CD4-positive, alpha-beta T cell treated with Interleukin-6 for 4 hours (primary cell): Measurements from ENCODE around the gene SARDH.
"Not testable (repeated sequence)": the region's sequence is repeated elsewhere in the genome, so short reads cannot be mapped to it uniquely, and the experiment has no call there.

Experiments used
- DNase-seq: peaks from one replicate; pipeline ENCODE4 v3.0.0-alpha.2; 2020; ENCODE audit warnings: mixed read lengths

The SARDH gene

DNA sequence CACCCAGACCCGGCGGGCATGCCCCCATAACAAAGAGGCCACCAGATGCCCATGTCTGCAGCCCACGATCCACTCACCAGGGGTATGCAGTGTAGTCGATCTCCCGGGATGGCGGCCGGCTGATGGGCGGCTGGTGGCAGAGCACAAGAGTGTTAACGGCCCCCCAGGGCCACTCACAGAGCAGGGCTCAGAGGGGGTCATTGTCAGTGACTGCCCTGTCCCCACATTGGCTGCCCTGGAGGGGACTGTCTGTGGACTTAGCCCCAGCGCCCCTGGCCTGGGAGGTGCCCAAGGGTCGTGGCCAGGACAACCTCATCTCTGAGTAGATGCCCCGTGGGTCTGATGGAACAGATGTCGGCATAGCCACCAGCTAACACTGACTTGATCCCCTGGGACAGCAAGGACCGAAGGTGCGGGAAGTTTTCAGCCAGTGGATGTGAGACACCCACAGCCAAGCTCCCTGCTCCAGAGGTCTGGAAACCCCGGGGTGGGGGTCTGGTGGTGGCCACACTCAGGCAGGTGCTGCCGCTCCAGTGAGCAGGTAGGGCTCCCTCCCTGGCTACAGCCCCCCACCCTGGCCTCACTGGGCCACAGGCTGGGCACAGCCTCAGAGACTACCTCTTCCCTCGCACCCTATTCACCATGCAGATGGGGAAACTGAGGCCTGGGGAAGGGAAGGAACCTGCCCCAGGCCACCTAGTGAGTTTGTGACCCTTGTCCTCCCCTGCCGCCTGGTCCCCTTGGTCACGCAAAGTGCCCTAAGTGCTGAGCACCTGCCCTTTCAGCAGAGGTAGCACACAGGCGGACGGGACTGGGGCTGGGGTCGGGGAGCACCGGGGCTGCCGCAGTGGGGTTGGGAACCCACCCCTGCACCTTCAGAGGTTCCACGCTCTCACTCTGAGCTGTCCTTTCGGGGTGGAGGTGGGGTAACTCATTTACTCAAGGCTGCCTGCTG lies 38.1 kb upstream of the SARDH start:
- no peak for DNase-seq

DNA sequence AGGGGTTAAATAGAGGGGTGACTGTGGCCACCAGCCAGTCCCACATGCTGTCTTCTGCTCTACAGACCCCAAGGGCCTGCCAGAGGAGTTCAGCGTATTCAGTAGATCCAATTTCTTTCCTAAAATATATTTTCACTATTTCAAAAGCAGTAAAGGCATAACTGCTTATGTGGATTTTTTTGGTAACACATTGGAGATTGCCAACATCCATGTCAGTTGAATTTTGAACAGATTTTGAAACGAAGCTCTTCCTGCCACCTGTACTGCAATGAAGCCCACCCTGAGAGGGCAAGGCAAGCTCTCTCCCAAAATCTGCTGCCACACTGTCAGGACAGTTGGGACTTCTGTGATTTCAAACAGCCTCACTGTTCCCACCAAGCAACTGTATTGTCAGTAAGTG lies 37.1 kb upstream of the SARDH start:
- no peak for DNase-seq

DNA sequence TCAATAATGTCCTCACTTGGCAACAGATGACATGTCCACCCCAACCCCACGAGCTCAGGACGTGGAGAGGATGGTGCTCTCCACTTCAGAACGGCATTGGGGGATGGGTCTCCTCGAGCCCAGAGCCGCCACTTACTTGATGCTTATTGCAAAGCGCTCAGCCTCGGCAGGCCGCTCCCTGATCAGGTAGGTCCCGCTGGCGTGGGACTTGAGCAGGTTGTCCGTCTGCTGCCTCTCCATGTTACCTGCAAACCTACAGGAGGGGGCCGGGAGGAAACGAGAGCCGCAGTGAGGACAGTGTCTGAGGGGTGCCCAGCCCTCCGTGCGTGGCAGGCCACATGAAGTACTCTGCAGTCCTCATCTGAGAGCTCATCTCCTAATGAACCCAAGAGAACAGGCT lies 36.6 kb upstream of the SARDH start:
- no peak for DNase-seq

DNA sequence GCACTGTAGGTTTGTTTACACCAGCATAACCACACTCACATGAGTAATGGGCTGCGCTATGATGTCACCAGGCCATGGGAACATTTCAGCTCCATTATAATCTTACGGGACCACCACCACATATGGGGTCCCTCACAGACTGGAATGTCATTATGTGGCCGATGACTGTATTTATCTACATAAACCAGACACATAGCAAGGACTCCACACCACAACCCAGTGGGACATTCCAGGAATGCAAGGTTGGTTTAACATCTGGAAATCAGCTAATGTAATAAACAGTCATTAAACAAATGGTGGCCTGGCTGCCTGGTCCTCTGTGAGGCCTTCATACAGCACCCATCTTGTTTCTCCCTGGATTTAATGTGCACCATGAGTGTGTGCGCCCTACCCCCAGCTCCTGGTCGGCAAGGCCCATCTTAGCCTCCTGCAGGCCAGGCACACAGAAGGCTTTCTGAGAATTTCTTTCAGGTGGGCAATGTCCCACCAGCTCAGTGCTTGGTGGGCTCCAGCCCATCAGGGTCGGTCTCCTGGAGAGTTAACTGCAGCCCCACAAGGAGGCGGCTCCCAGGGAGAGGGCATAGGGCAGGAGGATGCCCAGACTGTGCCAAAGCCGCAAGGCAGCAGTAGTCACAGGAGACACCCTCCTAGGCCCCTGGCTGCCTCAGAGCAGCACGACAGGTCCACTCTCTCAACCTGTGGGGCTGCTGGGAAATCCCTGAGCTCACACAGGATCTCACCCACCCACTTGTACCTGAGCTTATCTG lies 35.9 kb upstream of the SARDH start:
- no peak for DNase-seq

DNA sequence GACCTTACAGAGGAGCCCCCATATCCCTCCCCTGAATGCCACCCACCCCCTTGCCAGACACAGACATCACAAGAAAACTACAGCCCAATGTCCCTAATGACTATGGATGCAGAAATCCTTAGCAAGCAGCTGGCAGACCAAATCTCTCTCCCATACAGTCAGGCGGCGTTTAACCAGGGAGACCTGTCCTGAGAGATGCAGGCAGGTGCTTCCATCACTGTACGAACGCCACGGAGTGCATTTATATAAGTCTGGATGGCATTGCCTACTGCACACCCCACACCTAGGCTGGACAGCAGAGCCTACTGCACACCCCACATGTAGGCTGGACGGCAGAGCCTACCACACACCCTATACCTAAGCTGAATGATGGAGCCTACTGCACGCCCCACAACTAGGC lies 34.4 kb upstream of the SARDH start:
- no peak for DNase-seq

DNA sequence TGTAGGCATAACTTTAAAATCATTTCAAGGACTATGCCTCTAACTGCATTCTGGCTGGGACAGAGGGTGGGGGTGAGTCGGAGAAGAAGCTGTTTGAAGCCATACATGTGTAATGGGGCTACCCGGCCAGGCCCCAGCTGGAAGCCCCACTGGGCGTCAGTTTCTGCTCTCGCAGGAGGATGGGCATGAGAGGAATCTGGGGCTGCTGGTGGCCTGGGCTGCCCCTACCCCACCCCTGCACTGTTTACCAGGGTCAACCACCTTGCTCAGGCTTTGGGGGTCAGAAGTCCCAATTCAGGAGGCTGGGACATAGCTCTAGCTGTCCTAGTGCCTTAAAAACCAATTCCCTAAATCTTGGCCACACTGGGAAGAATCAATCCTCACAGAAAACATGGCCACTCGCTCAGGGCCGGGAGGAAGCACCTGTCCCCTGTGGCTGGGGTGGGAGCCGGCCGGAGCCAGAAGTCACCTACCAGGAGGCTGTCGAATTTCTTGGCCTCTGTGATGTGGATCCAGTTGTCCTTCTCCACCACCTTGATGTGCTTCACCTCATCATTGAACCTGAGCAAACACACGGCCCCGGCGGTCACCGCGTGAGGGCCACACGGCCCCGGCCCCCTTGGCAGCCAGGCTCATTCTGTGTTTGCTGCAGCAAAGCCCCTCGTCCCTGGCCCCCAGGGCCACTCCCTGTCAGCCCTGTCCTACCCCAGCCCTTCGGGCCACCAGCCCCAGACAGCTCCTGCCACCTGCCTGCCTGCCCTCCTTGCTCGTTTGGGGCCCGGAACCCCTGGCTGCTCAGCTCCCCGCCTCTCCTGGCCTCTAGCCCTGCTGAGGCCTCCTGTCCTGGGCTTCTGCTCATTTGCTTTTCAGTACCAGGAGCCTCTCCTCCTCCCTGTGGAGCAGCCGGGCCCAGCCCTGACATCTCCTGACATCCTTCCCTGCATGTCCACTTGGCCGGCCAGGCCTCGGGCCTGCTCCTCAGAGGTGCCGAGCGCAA lies 33.6 kb upstream of the SARDH start:
- DNase-seq = no peak

DNA sequence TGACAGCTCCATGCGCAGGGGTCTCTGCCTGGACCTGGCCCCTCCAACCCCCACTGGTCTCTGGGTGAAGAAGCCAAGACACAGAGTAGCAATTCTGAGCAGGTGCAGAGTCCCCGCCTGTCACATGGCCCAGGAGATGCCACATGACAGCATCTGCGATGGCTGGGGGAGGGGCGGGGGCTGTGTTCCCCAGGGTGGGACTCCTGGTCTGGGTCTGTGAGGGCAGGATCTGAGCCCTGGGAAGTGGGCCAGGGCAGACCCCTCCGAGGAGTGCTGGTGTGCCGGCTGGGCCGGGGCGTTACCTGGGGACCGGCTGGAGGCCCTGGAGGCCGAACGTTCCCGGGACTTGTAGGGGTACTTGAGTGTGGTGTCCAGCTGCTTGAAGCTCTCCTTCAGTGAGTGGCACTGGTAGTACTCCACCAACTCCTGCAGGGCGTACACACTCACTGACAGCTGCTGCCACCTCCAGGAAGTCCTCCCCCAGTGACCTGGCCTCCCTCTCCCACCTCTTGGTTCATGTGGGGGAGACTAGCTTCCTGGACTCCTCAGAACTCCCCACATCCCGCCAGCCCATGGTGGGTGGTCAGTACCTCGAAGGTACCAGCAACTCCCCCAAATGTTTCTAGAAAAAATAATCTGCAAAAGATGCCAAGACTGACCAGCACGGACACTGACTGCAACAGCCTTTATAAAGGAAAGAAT lies 32.1 kb upstream of the SARDH start:
- DNase-seq = no peak

DNA sequence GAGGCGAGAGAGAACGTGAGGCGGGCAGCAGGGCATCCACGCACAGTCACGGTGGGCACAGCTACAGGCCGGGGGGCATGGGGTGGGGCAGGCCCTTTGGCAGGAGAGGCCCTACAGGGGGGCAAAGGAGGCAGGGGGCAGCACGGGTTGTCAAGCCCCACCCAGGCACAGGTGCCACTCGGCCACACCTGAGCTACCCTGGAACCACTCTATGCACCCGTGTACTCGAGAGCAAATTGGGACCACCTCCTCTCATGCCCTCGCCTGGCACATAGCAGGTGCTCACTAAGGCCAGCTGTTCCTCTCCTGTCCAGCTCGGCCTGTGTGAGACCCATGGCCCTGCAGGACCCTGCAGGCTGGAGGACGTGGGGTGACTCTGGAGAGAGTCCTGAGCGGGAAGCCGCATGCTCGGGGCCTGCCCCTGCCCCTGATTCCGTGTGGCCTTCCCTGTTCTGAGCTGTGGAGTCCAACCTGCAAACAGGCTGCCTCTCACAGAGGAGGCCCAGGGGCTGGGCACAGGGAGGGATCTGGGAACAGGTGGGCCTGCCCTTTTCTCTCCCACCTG lies 31.4 kb upstream of the SARDH start:
- DNase-seq = no peak

DNA sequence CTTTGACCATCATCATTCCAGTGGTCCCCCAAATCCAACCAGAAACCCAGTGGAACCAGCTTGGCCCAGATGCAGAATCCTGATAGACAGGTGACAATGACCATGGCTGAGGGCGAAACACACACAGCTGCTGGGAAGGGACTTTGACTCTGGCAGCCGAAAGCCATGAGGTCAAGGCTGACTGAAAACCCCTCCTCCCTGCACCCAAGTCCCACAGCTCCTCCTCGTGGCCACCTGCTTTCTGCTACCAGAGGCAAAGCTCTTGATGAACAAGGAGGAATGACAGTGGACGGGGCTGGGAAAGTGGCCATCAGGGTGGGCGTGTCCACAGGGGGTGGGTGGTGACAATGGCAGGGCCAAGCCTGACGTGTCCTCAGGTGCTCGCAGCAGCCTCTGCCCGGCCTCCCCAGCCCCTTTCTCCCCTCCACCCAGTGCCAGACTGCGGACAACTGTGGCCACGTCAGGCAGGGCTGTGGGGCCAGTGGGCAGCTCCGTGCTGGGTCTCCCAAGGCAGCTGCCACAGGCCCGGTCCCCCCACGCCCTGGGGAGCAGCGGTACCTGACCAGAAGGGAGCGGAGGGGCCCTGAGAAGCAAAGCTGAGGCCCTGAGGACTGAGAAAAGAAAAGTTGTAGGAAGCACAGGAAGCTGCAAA lies 30.8 kb upstream of the SARDH start:
- DNase-seq = no peak

DNA sequence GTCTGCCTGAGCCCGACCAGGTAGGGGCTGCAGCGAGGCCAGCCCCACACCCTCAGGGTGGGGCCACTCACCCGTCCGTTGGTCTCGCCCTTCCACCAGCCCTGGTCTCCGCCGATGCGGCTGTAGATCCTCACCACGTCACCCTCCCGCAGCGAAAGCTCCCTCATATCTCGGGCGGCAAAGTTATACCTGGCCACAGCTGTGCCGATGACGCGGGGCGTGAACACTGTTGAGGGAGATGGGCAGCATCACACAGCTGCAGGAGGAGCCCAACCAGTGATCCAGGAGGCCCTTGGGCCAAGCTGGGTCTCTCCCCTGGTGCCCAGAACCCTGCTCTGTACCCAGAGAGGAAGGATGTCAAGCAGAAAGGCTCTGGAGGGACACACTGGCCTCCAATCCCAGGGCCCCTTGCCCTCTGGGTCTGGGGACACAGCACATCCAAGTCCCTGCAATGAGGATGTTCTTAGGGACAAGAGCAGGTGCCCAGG lies 30.3 kb upstream of the SARDH start:
- no peak for DNase-seq

DNA sequence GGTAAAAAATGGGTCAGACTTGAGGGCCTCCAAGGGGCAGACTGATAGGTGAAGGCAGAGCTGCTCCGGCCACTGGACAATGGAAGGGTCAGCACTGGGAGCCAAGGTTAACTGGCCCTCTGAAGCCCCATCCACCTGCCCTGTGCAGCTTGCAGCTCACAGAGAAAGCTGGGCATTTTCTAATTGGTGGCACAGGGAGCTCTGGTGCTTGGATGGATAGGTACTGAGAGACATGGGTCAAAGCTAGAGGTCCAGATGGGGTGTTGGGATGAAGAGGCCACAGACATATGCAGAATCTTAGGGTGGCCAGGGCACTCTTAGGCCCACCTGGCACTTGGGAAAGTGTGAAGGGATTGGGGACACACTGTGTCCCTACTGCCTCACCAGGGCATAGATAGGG lies 29.5 kb upstream of the SARDH start:
- no peak for DNase-seq

DNA sequence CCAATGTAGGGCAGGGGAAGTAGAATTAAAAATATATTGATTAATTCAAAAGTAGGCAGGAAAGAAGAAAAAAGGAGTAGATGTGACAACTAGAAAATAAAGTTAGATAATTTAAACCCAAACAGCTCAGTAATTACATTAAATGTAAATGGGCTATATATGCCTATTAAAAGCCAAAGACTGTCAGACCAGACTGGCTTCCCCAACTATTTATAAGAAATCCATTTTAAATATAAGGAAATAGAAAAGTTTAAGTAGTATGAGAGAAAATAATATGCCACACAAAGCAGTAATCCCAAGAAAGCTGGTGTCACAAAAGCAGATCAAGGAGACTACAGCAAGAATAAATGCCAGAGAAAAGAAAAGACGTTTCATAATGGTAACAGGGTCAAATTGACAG lies 28.9 kb upstream of the SARDH start:
- no peak for DNase-seq

DNA sequence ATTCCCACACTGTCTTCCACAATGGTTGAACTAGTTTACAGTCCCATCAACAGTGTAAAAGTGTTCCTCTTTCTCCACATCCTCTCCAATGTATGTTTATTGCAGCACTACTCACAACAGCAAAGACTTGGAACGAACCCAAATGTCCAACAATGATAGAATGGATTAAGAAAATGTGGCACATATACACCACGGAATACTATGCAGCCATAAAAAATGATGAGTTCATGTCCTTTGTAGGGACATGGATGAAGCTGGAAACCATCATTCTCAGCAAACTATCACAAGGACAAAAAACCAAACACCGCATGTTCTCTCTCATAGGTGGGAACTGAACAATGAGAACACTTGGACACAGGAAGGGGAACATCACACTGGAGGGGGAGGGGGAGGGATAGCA lies 28.1 kb upstream of the SARDH start:
- DNase-seq = not testable (repeated sequence)

DNA sequence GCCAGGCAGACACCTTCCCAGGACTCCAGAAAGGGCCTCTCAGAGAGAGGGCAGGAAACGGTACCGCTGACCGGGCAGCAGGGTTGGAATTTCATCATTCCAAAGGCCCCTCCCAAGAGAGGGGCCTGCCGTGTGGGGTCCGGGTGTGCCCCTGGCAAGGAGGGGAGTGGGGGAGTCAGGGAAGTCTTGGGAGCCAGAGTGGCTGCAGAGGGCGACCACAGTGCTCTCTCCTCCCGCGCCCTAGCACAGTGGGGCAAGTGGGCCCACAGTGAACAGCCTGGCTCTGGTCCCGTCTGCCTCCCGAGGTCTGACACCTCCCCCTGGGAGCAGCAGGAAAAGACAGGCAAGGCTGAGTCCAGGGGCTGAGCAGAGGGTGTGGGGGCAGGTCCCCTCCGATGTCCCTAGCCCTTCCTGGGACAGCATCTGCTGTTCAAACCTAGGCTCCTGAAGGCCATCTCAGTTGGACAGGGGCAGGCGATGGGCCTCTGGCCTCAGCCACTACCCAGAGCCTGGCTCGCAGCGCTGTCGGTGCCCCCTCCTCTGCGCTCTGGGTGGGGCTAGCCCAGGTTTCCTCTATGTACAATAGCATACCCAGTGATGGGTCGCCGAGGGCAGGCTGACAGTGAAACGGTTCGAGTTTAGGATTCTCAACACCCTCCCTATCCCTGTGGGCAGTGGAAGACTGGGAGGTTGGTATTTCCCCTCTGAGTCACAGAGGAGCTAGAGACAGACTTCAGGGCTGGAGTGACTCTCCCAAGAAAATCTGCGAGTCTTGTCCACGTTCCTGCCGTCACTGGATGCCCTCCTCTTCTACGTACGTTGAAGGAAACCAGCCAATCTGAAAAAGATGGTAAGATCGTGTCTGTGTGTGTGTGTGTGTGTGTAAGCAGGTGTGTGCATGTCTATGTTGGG lies 25.4 kb upstream of the SARDH start:
- DNase-seq = no peak

DNA sequence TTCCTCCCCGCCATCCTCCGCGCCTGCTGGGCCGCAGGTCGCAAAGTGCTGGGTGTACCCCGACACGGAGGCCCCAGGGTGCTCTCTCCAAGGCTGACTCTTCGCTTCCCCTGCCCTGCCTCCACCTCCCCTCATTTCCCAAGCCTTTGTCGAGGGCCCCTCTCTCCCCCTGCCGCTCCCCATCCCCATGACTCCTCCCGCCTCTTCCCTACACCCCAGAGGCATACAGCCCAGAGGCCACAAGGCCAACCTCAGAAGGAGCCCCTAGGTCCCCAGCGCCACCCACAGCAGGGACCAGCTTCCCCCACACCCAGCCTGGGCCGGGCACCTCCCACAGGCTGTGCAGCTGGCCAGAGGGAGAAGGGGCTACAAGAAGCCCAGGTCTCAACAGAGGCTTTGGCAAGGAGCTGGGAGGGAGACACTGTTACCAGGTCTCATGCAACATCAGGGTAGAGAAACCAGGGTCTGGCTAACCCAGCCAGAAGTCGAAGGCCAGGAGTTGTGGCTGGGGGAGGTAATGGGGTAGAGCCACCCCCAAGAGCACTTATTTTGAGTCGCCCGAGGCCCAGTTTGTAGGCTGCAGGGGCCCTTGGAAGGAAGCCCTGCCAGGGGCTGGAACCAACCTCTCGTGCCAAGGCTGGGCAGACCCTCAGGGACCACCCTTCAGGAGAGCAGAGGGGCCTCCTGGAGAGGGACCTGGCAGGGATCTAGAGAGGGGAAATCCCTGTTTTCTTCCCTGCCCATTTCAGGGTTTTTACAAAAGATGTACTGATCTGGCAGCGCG lies 24.5 kb upstream of the SARDH start:
- DNase-seq = no peak

DNA sequence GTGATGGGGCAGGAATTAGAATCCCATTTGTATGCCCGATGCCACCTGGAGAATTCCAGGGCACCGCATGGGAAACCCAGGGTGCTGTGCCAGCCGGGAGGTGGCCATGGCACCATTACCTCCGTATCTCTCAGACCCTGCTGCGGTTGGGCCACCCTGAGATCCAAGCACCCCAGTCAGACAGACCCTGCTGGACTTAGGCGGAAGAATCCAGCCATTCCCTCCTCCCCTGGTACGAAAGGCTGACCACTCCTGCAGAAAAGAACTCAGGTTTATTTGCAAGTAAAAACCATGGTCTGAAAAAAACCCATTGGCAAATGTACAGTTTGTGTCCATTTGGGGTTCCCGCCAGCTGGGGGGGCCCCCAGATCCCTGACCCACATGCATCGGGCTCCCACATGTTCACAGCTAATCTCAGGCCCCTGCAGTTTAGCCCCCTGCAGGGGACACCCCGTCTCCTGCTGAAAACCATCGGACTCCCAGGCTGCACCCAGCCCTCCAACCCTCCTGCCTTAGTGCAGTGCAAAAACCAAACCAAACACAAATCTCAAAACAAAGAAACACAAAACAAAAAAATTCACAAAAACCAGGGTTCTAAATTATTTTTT lies 23.6 kb upstream of the SARDH start:
- no peak for DNase-seq

DNA sequence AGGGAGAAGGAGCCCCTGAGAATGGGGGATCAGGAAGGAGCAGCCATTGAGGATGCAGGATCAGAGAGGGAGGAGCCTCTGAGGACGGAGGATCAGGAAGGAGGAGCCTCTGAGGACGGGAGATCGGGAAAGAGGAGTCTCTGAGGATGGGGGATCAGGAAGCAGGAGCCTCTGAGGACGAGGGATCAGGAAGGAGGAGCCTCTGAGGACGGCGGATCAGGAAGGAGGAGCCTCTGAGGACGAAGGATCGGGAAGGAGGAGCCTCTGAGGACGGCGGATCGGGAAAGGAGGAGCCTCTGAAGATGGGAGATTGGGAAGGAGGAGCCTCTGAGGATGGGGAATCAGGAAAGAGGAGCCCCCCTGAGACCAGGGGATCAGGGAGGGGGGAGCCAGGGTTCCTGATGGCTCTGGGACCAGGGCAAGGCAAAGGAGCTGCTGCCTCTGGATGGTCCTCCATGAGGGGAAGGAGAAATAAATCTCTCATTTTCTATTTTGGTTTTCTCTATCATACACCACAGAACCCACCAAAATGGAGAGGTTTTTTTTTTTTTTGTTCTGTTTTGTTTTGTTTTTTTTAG lies 22.6 kb upstream of the SARDH start:
- no peak for DNase-seq

DNA sequence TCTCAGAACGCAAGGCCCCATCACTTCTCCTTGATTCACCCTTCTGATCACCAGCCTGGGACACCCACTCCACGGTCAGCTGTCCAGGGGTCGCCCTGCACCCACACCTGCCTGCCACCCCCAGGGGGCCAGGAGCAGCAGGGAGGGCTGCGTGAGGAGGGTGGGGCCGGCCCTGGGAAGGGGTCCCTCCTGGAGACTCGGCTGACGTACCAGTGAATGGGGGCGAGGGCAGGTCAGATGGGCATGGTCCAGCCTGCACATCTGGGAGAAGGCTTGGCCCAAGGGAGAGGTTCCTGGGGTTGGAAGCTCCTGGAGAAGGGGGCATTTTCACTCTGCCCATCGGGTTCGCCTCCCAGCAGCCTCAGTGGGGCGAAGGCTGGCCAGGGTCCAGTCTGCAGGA lies 21.8 kb upstream of the SARDH start:
- no peak for DNase-seq
